GM12872 (cell line): ENCODE measurements around the gene CNEP1R1.

ENCODE experiments used
- TF ChIP-seq, protein P1 (sequence below): IDR thresholded peaks from 3 replicates; pipeline ENCODE4 v1.5.1; 2011; ENCODE audit warnings: low read depth, mild to moderate bottlenecking, low read length, moderate library complexity; ENCODE audit not compliant: insufficient read depth

Gene CNEP1R1

DNA sequence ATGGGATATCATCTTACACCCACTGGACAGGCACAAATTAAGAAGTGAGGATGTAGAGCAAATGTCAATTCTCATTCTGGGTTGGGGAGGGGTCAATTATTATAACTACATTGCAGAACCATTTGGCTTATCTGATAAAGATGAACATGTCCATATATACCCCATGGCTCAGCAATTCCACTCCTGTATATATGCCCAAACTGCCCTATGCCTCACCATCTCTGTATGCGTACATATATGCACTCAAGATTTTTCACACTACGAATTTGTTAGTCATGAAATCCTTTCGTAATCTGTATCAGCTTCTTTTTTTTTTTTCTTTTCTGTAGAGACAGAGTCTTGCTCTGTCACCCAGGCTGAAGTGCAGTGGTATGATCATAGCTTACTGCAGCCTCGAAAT lies 20.8 kb upstream of the CNEP1R1 start:
- TF ChIP-seq, protein P1, sequence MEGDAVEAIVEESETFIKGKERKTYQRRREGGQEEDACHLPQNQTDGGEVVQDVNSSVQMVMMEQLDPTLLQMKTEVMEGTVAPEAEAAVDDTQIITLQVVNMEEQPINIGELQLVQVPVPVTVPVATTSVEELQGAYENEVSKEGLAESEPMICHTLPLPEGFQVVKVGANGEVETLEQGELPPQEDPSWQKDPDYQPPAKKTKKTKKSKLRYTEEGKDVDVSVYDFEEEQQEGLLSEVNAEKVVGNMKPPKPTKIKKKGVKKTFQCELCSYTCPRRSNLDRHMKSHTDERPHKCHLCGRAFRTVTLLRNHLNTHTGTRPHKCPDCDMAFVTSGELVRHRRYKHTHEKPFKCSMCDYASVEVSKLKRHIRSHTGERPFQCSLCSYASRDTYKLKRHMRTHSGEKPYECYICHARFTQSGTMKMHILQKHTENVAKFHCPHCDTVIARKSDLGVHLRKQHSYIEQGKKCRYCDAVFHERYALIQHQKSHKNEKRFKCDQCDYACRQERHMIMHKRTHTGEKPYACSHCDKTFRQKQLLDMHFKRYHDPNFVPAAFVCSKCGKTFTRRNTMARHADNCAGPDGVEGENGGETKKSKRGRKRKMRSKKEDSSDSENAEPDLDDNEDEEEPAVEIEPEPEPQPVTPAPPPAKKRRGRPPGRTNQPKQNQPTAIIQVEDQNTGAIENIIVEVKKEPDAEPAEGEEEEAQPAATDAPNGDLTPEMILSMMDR: no peak

DNA sequence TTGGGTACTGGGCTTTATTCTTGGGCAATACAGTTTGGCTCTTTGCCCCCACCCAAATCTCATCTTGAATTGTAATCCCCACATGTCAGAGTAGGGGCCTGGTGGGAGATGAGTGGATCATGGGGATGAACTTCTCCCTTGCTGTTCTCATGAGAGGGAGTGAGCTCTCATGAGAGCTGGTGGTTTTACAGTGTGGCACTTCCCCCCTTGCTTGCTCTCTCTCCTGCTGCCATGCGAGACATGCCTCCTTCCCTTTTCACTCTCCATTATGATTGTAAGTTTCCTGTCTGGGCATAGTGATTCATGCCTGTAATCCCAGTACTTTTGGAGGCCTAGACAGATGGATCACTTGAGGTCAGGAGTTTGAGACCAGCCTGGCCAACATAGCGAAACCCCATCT lies 18.1 kb upstream of the CNEP1R1 start:
- TF ChIP-seq, protein P1: no peak

DNA sequence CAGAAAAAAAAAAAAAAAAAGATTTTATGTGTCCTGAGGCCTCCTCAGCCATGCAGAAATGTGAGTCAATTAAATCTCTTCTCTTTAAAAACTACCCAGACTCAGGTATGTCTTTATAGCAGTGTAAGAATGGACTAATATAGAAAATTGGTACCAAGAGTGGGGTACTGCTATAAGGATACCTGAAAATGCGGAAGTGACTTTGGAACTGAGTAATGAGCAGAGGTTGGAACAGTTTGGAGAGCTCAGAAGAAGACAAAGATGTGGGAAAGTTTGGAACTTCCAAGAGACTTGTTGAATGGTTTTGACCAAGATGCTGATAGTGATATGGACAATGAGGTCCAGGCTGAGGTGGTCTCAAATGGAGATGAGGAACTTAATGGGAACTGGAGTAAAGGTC lies 17.3 kb upstream of the CNEP1R1 start:
- TF ChIP-seq, protein P1: no peak

DNA sequence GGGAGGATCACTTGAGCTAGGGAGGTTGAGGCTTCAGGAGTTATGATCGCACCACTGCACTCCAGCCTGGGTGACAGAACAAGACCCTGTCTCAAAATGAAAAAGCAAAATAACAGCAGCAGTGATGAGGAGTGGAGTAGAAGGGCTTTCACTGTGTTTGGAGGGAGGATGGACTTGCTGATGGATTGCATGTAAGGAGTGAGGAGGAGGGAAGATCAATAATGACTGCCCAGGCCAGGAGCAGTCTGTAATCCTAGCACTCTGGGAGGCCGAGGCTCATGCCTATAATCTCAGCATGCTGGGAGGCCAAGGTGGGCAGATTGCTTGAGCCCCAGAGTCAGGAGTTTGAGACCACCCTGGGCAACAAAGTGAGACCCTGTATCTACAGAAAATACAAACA lies 14.8 kb upstream of the CNEP1R1 start:
- TF ChIP-seq, protein P1: no peak

DNA sequence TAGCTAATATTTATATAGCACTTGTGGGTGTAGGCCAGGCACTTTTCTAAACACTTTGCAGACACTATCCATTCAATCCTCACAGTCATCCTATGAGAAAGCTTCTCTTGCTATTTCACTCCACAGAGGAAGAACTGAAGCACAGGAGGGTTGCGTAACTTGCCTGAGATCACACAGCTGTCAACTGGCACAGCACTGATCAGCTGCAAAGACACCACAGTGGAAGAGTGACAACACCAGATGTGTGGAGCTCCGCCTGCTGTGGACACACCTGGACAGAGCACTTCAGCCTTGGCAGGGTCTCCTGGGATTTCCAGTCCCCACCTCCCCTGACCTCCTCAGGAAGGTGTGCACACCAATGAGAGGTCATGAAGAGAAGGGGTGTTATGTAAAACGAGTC lies 13.3 kb upstream of the CNEP1R1 start:
- TF ChIP-seq, protein P1: no peak

DNA sequence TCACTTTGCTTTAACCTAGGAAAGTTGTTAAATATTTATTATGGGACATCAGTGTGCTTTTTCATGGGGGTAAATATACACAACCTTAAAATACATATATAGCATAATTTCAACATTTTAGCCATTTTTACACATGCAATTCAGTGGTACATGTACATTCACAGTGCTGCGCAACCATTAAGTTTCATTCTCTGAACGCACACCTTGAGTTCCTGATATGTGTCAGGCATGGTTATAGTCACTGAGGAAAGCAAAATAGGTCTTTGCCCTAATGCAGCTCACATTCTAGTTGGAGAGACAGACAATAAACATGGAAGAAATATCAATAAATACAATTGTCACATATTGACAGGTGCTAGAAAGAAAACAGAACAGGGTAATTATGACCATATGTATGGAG lies 12.8 kb upstream of the CNEP1R1 start:
- TF ChIP-seq, protein P1: no peak

DNA sequence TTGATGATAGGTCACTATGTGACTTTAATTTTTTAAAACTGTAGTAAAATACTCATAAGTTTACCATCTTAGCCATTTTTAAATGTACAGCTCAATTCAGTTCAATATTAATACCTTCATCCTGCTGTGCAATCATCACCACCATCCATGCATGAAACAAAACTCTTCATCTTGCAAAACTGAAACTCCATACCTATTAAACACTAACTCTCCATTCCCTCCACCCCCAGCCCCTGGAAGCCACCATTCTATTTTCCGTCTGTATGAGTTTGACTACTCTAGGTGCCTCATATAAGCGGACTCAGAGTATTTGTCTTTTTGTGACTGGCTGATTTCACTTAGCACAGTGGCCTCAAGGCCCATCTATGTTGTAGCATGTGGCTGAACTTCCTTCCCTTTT lies 9.4 kb upstream of the CNEP1R1 start:
- TF ChIP-seq, protein P1: no peak

DNA sequence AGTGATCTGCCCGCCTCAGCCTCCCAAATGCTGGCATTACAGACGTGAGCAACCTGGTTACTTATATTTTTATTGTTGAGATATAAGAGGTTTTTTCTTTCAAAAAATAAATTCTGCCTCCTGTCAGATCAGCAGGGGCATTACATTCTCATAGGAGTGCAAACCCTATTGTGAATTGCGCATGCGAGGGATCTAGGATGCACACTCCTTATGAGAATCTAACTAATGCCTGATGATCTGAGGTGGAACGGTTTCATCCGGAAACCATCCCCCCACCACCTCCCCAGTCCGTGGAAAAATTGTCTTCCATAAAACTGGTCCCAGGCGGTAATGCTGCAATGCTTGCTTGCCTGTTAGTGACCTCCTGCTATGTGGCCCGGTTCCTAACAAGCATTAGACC lies 7.5 kb upstream of the CNEP1R1 start:
- TF ChIP-seq, protein P1: no peak
